Mesothelial cell of epicardium (in vitro differentiated cells): ENCODE data around the gene CEND1. TPM values are rescaled to one million over a fixed set of nuclear protein-coding genes. Genes with fewer than 3 reads are reported as not detected.
A peak's percentile ranks its signal among the peaks of the same experiment; 100 is the strongest.

Experiments used
- DNase-seq, 2 experiments: peaks; one replicate each; pipeline ENCODE4 v3.0.0; 2021; ENCODE audit warnings: low spot score in 2 of 2; ENCODE audit not compliant: unreplicated experiment in 2 of 2
- H3K27ac Mint-ChIP-seq: 2 replicates; pipeline ENCODE4 v1.8.0; 2021; ENCODE audit warnings: mixed read lengths
- H3K27me3 Mint-ChIP-seq: 2 replicates; pipeline ENCODE4 v1.8.0; 2021; ENCODE audit warnings: low read depth, mixed read lengths
- H3K36me3 Mint-ChIP-seq: 2 replicates; pipeline ENCODE4 v1.8.0; 2021; ENCODE audit warnings: mixed read lengths
- H3K4me1 Mint-ChIP-seq: 2 replicates; pipeline ENCODE4 v1.8.0; 2021; ENCODE audit warnings: mixed read lengths
- H3K4me3 Mint-ChIP-seq: 2 replicates; pipeline ENCODE4 v1.8.0; 2021; ENCODE audit warnings: mild to moderate bottlenecking, moderate library complexity, mixed read lengths
- H3K9me3 Mint-ChIP-seq: 2 replicates; pipeline ENCODE4 v1.8.0; 2021; ENCODE audit warnings: mixed read lengths
- CTCF ChIP-seq: fragments of 200-600 bp; sonication (generic); IDR thresholded peaks from one replicate; pipeline ENCODE4 v1.5.0; 2021; ENCODE audit warnings: antibody characterized with exemption; ENCODE audit not compliant: unreplicated experiment
- total RNA-seq: library from RNA; stranded (reverse); gene quantifications from 3 replicates; pipeline ENCODE4 v1.2.1, GENCODE V29; 2021

Gene CEND1
- total RNA-seq, 1 donor from 2014 or later = not detected

DNA sequence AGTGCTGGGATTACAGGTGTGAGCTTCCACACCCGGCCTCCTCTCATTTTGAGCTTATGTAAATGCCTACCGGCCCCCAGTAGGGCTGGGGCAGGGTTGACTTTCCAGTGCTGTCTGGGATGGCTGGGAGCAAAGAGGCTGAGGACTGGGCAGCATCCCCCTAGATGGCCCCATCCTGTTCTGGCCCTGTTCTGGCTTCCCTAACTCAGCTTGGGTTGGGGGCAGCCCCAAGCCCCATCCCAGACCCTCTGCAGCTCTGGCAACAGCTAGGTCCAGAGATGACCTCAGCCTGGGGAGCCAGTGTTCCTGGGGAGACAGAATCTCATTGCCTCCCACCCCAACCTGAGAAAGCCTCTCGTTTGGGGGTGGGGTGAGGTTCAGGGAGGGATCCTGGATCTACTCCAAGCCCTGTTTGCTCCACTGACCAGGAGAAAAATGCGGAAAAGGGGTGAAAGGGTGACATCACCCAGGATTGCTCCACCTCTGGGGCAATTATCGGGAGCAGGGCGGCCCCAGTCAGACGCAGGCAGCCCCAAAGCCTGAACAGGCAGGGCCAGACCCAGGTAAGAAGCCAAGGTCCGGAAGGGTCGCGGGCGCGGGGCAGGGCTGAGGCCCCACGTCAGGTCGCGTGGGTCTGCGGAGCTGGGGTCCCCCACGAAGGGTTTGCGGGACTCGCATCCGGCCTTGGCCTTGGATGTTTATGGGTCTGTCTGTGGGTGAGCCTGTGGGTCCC is 28.7 kb upstream of the CEND1 start, which contains the start of gene PNPLA2:
Gene PNPLA2 (plus strand): TSS at position 519 of the 733 bp plus-strand sequence. CDS start 805 bp downstream, outside the sequence.
- DNase-seq = no peak
- Mint-ChIP-seq H3K36me3 (peaks cover 4% of the 10 kb centered on the region), H3K27ac (no peak within 1 kb of the TSS), H3K27me3 (no peaks in the 10 kb centered on the region), H3K4me3 (peak within 1 kb of the TSS; percentile 78), H3K4me1 (peaks cover 10% of the 10 kb centered on the region), H3K9me3 (no peaks in the 10 kb centered on the region)
- TF ChIP-seq CTCF = no peak

GRCh38 chr11:816433-816779 is 26.5 kb upstream of the CEND1 start:
- no peak for TF ChIP-seq CTCF
- no peaks in the 10 kb centered on the region for H3K27me3 Mint-ChIP-seq
- H3K27ac Mint-ChIP-seq = no peak overlapping the region
- H3K9me3 Mint-ChIP-seq = no peaks in the 10 kb centered on the region
- no peak overlapping the region for H3K4me3 Mint-ChIP-seq
- peaks cover 12% of the 10 kb centered on the region for H3K4me1 Mint-ChIP-seq
- no peak for DNase-seq
- peaks cover 5% of the 10 kb centered on the region for H3K36me3 Mint-ChIP-seq

- no peak for TF ChIP-seq CTCF
- H3K4me1 Mint-ChIP-seq = peaks cover 13% of the 10 kb centered on the region
- H3K4me3 Mint-ChIP-seq = no peak overlapping the region
- H3K36me3 Mint-ChIP-seq = peaks cover 5% of the 10 kb centered on the region
- H3K27ac Mint-ChIP-seq = no peak overlapping the region
- H3K9me3 Mint-ChIP-seq = no peaks in the 10 kb centered on the region
- H3K27me3 Mint-ChIP-seq = no peaks in the 10 kb centered on the region
- DNase-seq = no peak
These were observed 26.0 kb upstream of the CEND1 start for GRCh38 chr11:815675-816432.

GRCh38 chr11:813456-814096 is 23.7 kb upstream of the CEND1 start:
- no peak overlapping the region for H3K27ac Mint-ChIP-seq
- no peak for TF ChIP-seq CTCF
- no peak for DNase-seq
- peaks cover 22% of the 10 kb centered on the region for H3K4me1 Mint-ChIP-seq
- H3K27me3 Mint-ChIP-seq = no peaks in the 10 kb centered on the region
- no peaks in the 10 kb centered on the region for H3K9me3 Mint-ChIP-seq
- H3K4me3 Mint-ChIP-seq = no peak overlapping the region
- peaks cover 5% of the 10 kb centered on the region for H3K36me3 Mint-ChIP-seq

GRCh38 chr11:813072-813455 is 23.2 kb upstream of the CEND1 start:
- Mint-ChIP-seq H3K36me3 (peaks cover 5% of the 10 kb centered on the region), H3K27ac (no peak overlapping the region), H3K9me3 (no peaks in the 10 kb centered on the region), H3K4me3 (no peak overlapping the region), H3K27me3 (no peaks in the 10 kb centered on the region), H3K4me1 (peaks cover 22% of the 10 kb centered on the region)
- TF ChIP-seq CTCF = no peak
- DNase-seq = no peak
